Measurements from ENCODE around the gene UNC80.

The UNC80 gene

GRCh38 chr2:209942936-209943605 is 171.4 kb downstream of the UNC80 start:
- CTCF ChIA-PET = interaction anchor here (1.0 to 1.6 kb wide), 3 partner anchors 11 to 18 kb away, joined by 3 to 11 read pairs (median 4); no protein-coding TSS in a partner anchor
- POLR2A ChIA-PET = no interaction called here
- DNase-seq (ENCODE audit: extremely low spot score) = no peak
- TF ChIP-seq, protein P1, sequence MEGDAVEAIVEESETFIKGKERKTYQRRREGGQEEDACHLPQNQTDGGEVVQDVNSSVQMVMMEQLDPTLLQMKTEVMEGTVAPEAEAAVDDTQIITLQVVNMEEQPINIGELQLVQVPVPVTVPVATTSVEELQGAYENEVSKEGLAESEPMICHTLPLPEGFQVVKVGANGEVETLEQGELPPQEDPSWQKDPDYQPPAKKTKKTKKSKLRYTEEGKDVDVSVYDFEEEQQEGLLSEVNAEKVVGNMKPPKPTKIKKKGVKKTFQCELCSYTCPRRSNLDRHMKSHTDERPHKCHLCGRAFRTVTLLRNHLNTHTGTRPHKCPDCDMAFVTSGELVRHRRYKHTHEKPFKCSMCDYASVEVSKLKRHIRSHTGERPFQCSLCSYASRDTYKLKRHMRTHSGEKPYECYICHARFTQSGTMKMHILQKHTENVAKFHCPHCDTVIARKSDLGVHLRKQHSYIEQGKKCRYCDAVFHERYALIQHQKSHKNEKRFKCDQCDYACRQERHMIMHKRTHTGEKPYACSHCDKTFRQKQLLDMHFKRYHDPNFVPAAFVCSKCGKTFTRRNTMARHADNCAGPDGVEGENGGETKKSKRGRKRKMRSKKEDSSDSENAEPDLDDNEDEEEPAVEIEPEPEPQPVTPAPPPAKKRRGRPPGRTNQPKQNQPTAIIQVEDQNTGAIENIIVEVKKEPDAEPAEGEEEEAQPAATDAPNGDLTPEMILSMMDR (IDR thresholded peaks at IDR 0.05; ENCODE audit: control extremely low read depth, extremely low read depth, low read depth, missing control alignments) = no peak

DNA sequence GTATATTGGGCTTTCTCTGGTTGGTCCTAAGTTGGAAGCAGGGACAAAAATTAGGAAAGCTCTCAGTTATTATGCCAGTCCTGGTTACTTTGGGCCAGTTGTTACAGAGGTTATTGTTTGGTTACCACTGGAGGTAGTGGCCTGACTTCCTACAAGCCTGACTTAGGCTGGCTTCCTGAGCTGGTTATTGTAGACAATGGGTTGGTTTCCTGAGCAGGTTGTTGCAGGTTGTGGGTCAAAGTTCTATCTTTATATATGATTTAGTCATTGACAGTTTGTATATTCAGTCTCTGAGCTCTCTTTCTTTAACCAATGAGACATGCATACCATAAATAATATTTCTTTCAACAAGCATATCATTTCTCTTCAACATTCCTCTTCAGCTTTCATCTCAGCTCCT is 172.1 kb downstream of the UNC80 start:
- no peak for DNase-seq (ENCODE audit: extremely low spot score)
- CTCF ChIA-PET = interaction anchor here (1.4 kb wide), 1 partner anchor 17 kb away, joined by 11 read pairs; no protein-coding TSS in a partner anchor
- POLR2A ChIA-PET = no interaction called here
- TF ChIP-seq, protein P1 (IDR thresholded peaks at IDR 0.05; ENCODE audit: control extremely low read depth, extremely low read depth, low read depth, missing control alignments) = no peak

DNA sequence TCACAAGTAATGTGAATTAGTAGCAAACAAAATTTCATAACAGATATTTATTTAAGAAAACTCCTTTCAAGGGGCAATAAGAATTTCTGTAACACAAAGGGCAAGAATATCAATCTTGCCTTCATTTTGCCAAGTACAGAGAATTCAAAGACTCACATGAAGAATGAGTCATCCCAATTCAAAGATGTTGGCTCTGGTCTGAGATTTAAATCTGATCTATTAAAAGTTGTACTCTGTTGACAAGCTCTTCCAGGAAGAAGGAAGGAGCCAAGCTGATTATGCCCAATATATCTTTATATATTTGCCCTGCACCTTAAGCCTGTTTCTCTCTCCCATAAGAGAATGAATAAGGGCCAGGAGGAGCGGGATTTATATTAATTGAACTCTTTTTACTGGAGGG is 174.9 kb downstream of the UNC80 start:
- no peak for DNase-seq (ENCODE audit: extremely low spot score)
- CTCF ChIA-PET = interaction anchor here (2.5 to 4.8 kb wide), 2 partner anchors 14 to 15 kb away, joined by 6 to 21 read pairs; no protein-coding TSS in a partner anchor
- TF ChIP-seq, protein P1 (IDR thresholded peaks at IDR 0.05; ENCODE audit: control extremely low read depth, extremely low read depth, low read depth, missing control alignments) = no peak
- POLR2A ChIA-PET = no interaction called here

GRCh38 chr2:209956271-209956670 is 184.6 kb downstream of the UNC80 start:
- TF ChIP-seq, protein P1 (IDR thresholded peaks at IDR 0.05; ENCODE audit: control extremely low read depth, extremely low read depth, low read depth, missing control alignments) = no peak
- DNase-seq (ENCODE audit: extremely low spot score) = no peak
- ChIA-PET CTCF (interaction anchor here (1.4 to 2.7 kb wide), 2 partner anchors 14 to 622 kb away, joined by 3 to 8 read pairs; no protein-coding TSS in a partner anchor), POLR2A (no interaction called here)

GRCh38 chr2:209958016-209958415 is 186.4 kb downstream of the UNC80 start:
- DNase-seq (ENCODE audit: extremely low spot score) = no peak
- TF ChIP-seq, protein P1 (IDR thresholded peaks at IDR 0.05; ENCODE audit: control extremely low read depth, extremely low read depth, low read depth, missing control alignments) = no peak
- CTCF ChIA-PET = interaction anchor here (1.2 to 1.7 kb wide), 4 partner anchors 9 to 1551 kb away, joined by 4 to 5 read pairs (median 4); no protein-coding TSS in a partner anchor
- POLR2A ChIA-PET = no interaction called here

- CTCF ChIA-PET = interaction anchor here (0.8 to 3.3 kb wide), 11 partner anchors 9 to 627 kb away, joined by 3 to 21 read pairs (median 9); no protein-coding TSS in a partner anchor
Observed at GRCh38 chr2:209960045-209960444, 188.4 kb downstream of the UNC80 start.

More at GRCh38 chr2:209960045-209960444, 188.4 kb downstream of the UNC80 start:
- TF ChIP-seq, protein P1 (IDR thresholded peaks at IDR 0.05; ENCODE audit: control extremely low read depth, extremely low read depth, low read depth, missing control alignments) = no peak
- POLR2A ChIA-PET = no interaction called here
- DNase-seq (ENCODE audit: extremely low spot score) = no peak
